ENCODE data around the gene AKR1C1. TPM values are rescaled to one million over a fixed set of nuclear protein-coding genes. Genes with fewer than 3 reads are reported as not detected.

AKR1C1 gene
- total RNA-seq, 4 donors from 2014 or later = 81.9 to 307 (median 222) TPM

Small RNA genes lying within 50 kb of the gene (small RNA-seq; reads per million reads assigned to genes)
- 0 reads per million in 4 donors for gene RF00096

Other genes starting within 250 kb of the AKR1C1 start
- gene AKR1E2, start 137.2 kb upstream of the AKR1C1 start, total RNA-seq = 10 to 100 TPM; 15.9 to 19.3 (median 16.0) TPM
- gene AKR1C2, start 40.4 kb downstream of the AKR1C1 start, total RNA-seq = 10 to 100 TPM; 13.5 to 48.3 (median 17.7) TPM
- gene AKR1C3, start 131.0 kb downstream of the AKR1C1 start, total RNA-seq = 10 to 100 TPM; 14.3 to 32.2 (median 19.3) TPM
- gene AKR1C8, start 221.7 kb downstream of the AKR1C1 start, total RNA-seq = not detected
- gene AKR1C4, start 233.4 kb downstream of the AKR1C1 start, total RNA-seq = not detected